ENCODE data around the gene LMX1A.

LMX1A gene

GRCh38 chr1:165381745-165382505 is 25.4 kb upstream of the LMX1A start:
- no peak overlapping the region for H3K27ac ChIP-seq
- no peak for TF ChIP-seq CTCF (conservative IDR thresholded peaks at IDR 0.05)

- no peak for TF ChIP-seq CTCF (conservative IDR thresholded peaks at IDR 0.05)
- H3K27ac ChIP-seq, result peak overlapping the region; percentile 100
Measured at GRCh38 chr1:165376811-165377311, 20.3 kb upstream of the LMX1A start.

- H3K27ac ChIP-seq, result peak overlapping the region; percentile 100
- no peak for TF ChIP-seq CTCF (conservative IDR thresholded peaks at IDR 0.05)
Measured at GRCh38 chr1:165376041-165376810, 19.7 kb upstream of the LMX1A start.

- no peak for TF ChIP-seq CTCF (conservative IDR thresholded peaks at IDR 0.05)
- peak overlapping the region; percentile 100 for H3K27ac ChIP-seq
Measured at GRCh38 chr1:165375623-165376022, 19.1 kb upstream of the LMX1A start.

DNA sequence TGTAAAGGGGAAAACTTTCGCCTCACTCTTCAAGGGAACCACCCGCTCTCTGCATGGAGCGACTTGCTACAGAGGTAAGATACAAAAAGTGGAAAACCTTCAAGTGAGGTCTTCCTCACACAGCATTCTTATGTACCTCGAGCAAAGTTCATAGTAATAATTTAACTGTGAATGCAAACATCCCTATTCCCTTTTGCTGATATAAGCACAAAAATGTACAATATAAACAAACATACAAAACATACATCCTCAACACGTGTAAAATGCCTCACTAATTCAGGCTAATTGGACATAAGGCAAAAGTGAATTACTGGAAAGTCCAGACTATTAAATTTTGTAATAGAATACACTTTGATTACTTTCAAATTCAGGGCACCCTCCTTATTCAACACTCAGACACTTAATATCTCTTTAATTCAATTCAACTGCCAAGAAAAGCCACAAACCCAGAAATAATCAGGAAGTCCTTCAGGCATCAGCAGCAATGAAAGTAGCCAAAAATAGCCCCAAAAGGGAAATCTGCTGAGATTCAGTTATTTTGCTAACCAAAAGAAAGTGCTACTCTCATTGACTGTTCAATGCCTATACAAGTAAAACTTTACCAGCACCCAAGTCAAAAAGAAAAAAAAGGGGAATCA is 15.2 kb upstream of the LMX1A start:
- no peak for TF ChIP-seq CTCF (conservative IDR thresholded peaks at IDR 0.05)
- H3K27ac ChIP-seq, result peak overlapping the region; percentile 0; the same call in 1 of the 2 replicates

- peak; percentile 93 for TF ChIP-seq CTCF (conservative IDR thresholded peaks at IDR 0.05)
- H3K27ac ChIP-seq, result no peak overlapping the region; the same call in 1 of the 2 replicates
Measured at GRCh38 chr1:165369255-165369848, 12.8 kb upstream of the LMX1A start.
